Trophoblast cell (in vitro differentiated cells and primary cell): Measurements from ENCODE around the gene YBEY.

Experiments used
- DNase-seq, 2 donors: peaks; one replicate each; pipeline ENCODE4 v3.0.0-alpha.2; 2016
- H2AFZ ChIP-seq: 2 replicates; pipeline ENCODE4 v1.6.1; 2013; ENCODE audit warnings: low read length, moderate library complexity, mild to moderate bottlenecking; ENCODE audit not compliant: insufficient read depth, poor library complexity
- H2AK5ac ChIP-seq: 2 replicates; pipeline ENCODE4 v1.6.1; 2013; ENCODE audit warnings: mild to moderate bottlenecking, low read length
- H2BK120ac ChIP-seq: 2 replicates; pipeline ENCODE4 v1.6.1; 2013; ENCODE audit warnings: low read length, mild to moderate bottlenecking, moderate library complexity; ENCODE audit not compliant: insufficient read depth, poor library complexity
- H2BK12ac ChIP-seq: 2 replicates; pipeline ENCODE4 v1.6.1; 2013; ENCODE audit warnings: mild to moderate bottlenecking, low read length, moderate library complexity
- H2BK5ac ChIP-seq: 2 replicates; pipeline ENCODE4 v1.6.1; 2013; ENCODE audit warnings: low read length, low read depth, moderate library complexity, mild to moderate bottlenecking; ENCODE audit not compliant: poor library complexity
- H3K14ac ChIP-seq: 2 replicates; pipeline ENCODE4 v1.6.1; 2013; ENCODE audit warnings: mild to moderate bottlenecking, low read length
- H3K18ac ChIP-seq: 2 replicates; pipeline ENCODE4 v1.6.1; 2013; ENCODE audit warnings: mild to moderate bottlenecking, low read length
- H3K23ac ChIP-seq: 2 replicates; pipeline ENCODE4 v1.6.1; 2013; ENCODE audit warnings: low read length
- H3K27ac ChIP-seq: 2 replicates; pipeline ENCODE4 v1.5.1; 2013; ENCODE audit warnings: low read depth, mild to moderate bottlenecking, inconsistent platforms, low read length, moderate library complexity
- H3K27me3 ChIP-seq: 2 replicates; pipeline ENCODE4 v1.6.1; 2013; ENCODE audit warnings: inconsistent platforms, mild to moderate bottlenecking, low read length, moderate library complexity; ENCODE audit not compliant: insufficient read depth
- H3K36me3 ChIP-seq, 2 experiments: 1 replicate in 1 of 2; 2 replicates in 1 of 2; pipeline ENCODE4 v1.6.1; 2013; ENCODE audit warnings: low read length in 2 of 2, mild to moderate bottlenecking in 2 of 2, moderate library complexity in 1 of 2; ENCODE audit not compliant: insufficient read depth in 2 of 2, control insufficient read depth in 1 of 2
- H3K4ac ChIP-seq: 2 replicates; pipeline ENCODE4 v1.6.1; 2013; ENCODE audit warnings: low read depth, mild to moderate bottlenecking, low read length, moderate library complexity
- H3K4me1 ChIP-seq, 2 experiments: 1 replicate in 1 of 2; 2 replicates in 1 of 2; pipeline ENCODE4 v1.6.1; 2013; ENCODE audit warnings: low read length in 2 of 2, mild to moderate bottlenecking in 2 of 2, moderate library complexity in 1 of 2; ENCODE audit not compliant: insufficient read depth in 2 of 2, control insufficient read depth in 1 of 2
- H3K4me2 ChIP-seq: 2 replicates; pipeline ENCODE4 v1.6.1; 2013; ENCODE audit warnings: inconsistent platforms, mild to moderate bottlenecking, low read length, moderate library complexity
- H3K4me3 ChIP-seq: 2 replicates; pipeline ENCODE4 v1.5.1; 2013; ENCODE audit warnings: mild to moderate bottlenecking, low read depth, low read length, inconsistent platforms
- H3K79me1 ChIP-seq: one replicate; pipeline ENCODE4 v1.6.1; 2013; ENCODE audit warnings: low read length
- H3K79me2 ChIP-seq: 2 replicates; pipeline ENCODE4 v1.6.1; 2013; ENCODE audit warnings: low read length, mild to moderate bottlenecking; ENCODE audit not compliant: control insufficient read depth, insufficient read depth, poor library complexity
- H3K9ac ChIP-seq: 2 replicates; pipeline ENCODE4 v1.6.1; 2013; ENCODE audit warnings: mild to moderate bottlenecking, low read length
- H3K9me3 ChIP-seq: 2 replicates; pipeline ENCODE4 v1.6.1; 2013; ENCODE audit warnings: low read depth, mild to moderate bottlenecking, control low read depth, inconsistent platforms, low read length; ENCODE audit not compliant: insufficient read depth
- H4K12ac ChIP-seq: 2 replicates; pipeline ENCODE4 v1.6.1; 2013; ENCODE audit warnings: low read depth, mild to moderate bottlenecking, low read length, moderate library complexity
- H4K8ac ChIP-seq: 2 replicates; pipeline ENCODE4 v1.6.1; 2013; ENCODE audit warnings: low read depth, mild to moderate bottlenecking, low read length, moderate library complexity
- H4K91ac ChIP-seq: one replicate; pipeline ENCODE4 v1.6.1; 2013; ENCODE audit warnings: low read depth, mild to moderate bottlenecking, low read length, moderate library complexity
- WGBS: extraction: QIAGEN DNeasy Blood & Tissue Kit; methylation state at CpG from one replicate; pipeline ENCODE4 v1.1.7; 2013; ENCODE audit warnings: missing lambda C conversion rate; ENCODE audit not compliant: insufficient read length, insufficient coverage; ENCODE audit errors: extremely low coverage; 5-methylcytosine and 5-hydroxymethylcytosine counted together

Gene YBEY

DNA sequence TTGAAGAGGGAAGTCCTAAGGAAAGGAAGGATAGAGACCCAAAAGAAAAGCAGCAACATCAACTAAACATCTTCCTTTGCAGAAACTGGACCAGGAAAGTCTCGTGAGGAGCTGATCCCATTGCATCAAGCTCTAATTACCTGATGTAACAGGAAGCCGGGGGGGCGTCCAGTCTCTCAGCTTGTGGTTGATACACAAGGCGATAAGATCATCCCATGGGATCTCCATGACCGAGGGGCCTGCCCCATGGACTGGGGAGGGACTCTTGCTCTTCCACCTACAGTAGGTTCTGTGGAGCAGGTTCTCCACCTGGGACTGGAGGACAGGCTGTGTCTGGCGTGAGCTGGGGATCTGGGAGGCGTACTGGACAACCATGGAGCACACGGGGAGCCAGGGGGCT, 42.8 kb upstream of the YBEY start:
- H4K8ac ChIP-seq = no peak overlapping the region
- H2AFZ ChIP-seq = no peak overlapping the region
- no peak overlapping the region for H2BK120ac ChIP-seq
- H3K9ac ChIP-seq = no peak overlapping the region
- no peak overlapping the region for H4K91ac ChIP-seq
- no peak overlapping the region for H4K12ac ChIP-seq
- H3K4me3 ChIP-seq = no peak overlapping the region
- no peak for DNase-seq
- no peaks in the 10 kb centered on the region for H3K4me1 ChIP-seq
- H3K23ac ChIP-seq = no peak overlapping the region
- WGBS = no CpG with 5 or more reads among the region's 8 CpGs
- no peak overlapping the region for H2AK5ac ChIP-seq
- no peak overlapping the region for H3K4me2 ChIP-seq
- H3K79me2 ChIP-seq = no peaks in the 10 kb centered on the region
- H3K27me3 ChIP-seq = no peaks in the 10 kb centered on the region
- H3K4ac ChIP-seq = no peak overlapping the region
- no peak overlapping the region for H3K27ac ChIP-seq
- H3K36me3 ChIP-seq = peaks cover 53 to 71% of the 10 kb centered on the region in 2 experiments
- H3K18ac ChIP-seq = no peak overlapping the region
- peaks cover 3% of the 10 kb centered on the region for H3K9me3 ChIP-seq
- no peak overlapping the region for H3K14ac ChIP-seq
- H3K79me1 ChIP-seq = no peaks in the 10 kb centered on the region
- no peak overlapping the region for H2BK12ac ChIP-seq
- H2BK5ac ChIP-seq = no peak overlapping the region

DNA sequence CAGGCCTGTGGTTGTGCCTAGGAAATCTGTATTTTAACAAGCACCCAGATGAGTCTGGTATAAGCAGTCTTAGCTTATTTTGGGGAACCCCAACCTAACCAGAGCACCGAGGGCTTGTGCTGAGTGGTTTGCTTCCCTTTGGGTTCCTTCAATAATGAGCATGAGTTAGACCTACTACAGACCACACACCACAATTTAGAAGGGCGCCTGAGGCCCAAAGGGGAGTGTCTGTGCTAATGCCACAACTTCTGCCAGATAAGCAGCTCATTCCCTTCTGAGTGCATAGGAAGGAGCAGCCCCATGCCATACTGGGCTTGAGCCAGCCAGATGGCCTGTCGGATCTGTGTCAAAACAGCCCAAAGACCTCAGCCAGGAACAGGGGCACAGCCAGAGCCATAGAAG, 42.2 kb upstream of the YBEY start:
- no CpG with 5 or more reads among the region's 3 CpGs for WGBS
- H2BK12ac ChIP-seq = no peak overlapping the region

DNA sequence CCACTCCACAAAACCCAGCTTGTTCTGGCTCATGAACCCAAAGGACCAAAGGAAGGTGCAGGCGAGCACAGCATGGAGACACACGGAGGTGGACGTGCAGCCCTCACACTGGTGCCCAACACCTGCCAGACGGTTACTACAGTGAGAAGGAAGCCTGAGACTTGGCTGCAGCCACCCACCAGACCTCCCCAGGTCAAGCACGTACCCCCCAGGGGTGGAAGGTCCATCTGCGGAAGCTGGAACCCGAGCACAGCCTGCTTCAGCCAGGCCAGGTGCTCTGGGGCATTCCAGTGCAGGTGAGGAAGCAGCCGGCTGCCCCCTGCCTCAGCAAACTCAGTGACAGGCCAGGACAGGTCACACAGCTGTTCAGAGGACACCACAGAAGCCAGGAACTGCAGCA, 41.5 kb upstream of the YBEY start:
- no peak overlapping the region for H2BK5ac ChIP-seq
- no peaks in the 10 kb centered on the region for H3K79me1 ChIP-seq
- H2BK120ac ChIP-seq = no peak overlapping the region
- H3K27ac ChIP-seq = no peak overlapping the region
- H2AK5ac ChIP-seq = no peak overlapping the region
- no peak overlapping the region for H2AFZ ChIP-seq
- H4K12ac ChIP-seq = no peak overlapping the region
- no CpG with 5 or more reads among the region's 8 CpGs for WGBS
- no peak overlapping the region for H4K8ac ChIP-seq
- no peak overlapping the region for H3K4ac ChIP-seq
- H3K4me3 ChIP-seq = no peak overlapping the region
- no peak overlapping the region for H3K4me2 ChIP-seq
- H3K9ac ChIP-seq = no peak overlapping the region
- peaks cover 3% of the 10 kb centered on the region for H3K9me3 ChIP-seq
- H2BK12ac ChIP-seq = no peak overlapping the region
- H3K79me2 ChIP-seq = no peaks in the 10 kb centered on the region
- DNase-seq = no peak
- no peak overlapping the region for H3K18ac ChIP-seq
- H3K4me1 ChIP-seq = no peaks in the 10 kb centered on the region
- no peak overlapping the region for H4K91ac ChIP-seq
- peaks cover 53 to 71% of the 10 kb centered on the region in 2 experiments for H3K36me3 ChIP-seq
- H3K27me3 ChIP-seq = no peaks in the 10 kb centered on the region
- H3K23ac ChIP-seq = no peak overlapping the region
- H3K14ac ChIP-seq = no peak overlapping the region

More for the DNA sequence above, 42.2 kb upstream of the YBEY start:
- Histone ChIP-seq H2AFZ (no peak overlapping the region), H2BK120ac (no peak overlapping the region), H3K79me1 (no peaks in the 10 kb centered on the region), H3K23ac (no peak overlapping the region), H3K18ac (no peak overlapping the region), H3K4ac (no peak overlapping the region), H2AK5ac (no peak overlapping the region), H4K8ac (no peak overlapping the region), H4K12ac (no peak overlapping the region), H3K9ac (no peak overlapping the region), H3K9me3 (peaks cover 3% of the 10 kb centered on the region), H3K4me3 (no peak overlapping the region), H3K27ac (no peak overlapping the region), H2BK5ac (no peak overlapping the region), H3K4me2 (no peak overlapping the region), H3K27me3 (no peaks in the 10 kb centered on the region), H3K36me3 (peaks cover 51 to 71% of the 10 kb centered on the region in 2 experiments), H4K91ac (no peak overlapping the region), H3K4me1 (no peaks in the 10 kb centered on the region), H3K14ac (no peak overlapping the region), H3K79me2 (no peaks in the 10 kb centered on the region)
- DNase-seq = no peak

DNA sequence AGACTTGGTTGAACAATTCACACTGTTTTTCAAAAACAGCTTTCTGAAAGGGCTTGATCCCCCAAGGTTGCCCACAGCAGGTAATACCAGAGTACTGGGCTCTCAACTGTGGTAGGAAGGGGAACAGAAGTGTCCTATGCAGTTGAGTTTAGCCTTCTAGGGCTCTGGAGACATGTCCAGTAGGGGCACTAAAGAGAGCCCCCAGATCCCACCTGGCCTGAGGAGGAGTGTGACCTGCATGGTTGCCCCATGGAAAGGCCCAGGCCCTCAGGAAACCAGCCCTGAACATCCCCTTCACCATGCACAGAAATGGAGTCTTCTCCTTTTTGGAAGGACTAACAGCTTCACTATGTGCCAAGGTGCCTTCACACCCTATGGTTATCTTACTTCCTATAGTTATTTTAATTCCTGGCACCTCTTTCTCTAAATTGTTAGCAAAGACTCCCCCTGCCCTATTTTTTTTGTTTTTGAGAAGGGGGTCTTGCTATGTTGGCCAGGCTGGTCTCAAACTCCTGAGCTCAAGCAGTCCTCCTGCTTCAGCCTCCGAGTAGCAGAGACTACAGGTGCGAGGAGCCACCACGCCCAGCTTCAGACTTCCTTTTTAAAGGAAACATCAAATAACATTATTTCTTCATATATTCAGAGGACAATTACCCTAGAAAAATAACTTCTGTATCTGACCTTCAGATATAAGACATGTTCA, 40.8 kb upstream of the YBEY start:
- Histone ChIP-seq H4K8ac (no peak overlapping the region), H3K79me1 (no peaks in the 10 kb centered on the region), H3K9me3 (peaks cover 3% of the 10 kb centered on the region), H3K9ac (no peak overlapping the region), H3K4me3 (no peak overlapping the region), H2BK5ac (no peak overlapping the region), H3K4me2 (no peak overlapping the region), H3K79me2 (no peaks in the 10 kb centered on the region), H3K23ac (no peak overlapping the region), H3K14ac (no peak overlapping the region), H4K12ac (no peak overlapping the region), H2AK5ac (no peak overlapping the region), H2BK120ac (no peak overlapping the region), H3K4ac (no peak overlapping the region), H3K27ac (no peak overlapping the region), H2BK12ac (no peak overlapping the region), H2AFZ (no peak overlapping the region), H3K4me1 (no peaks in the 10 kb centered on the region), H3K27me3 (no peaks in the 10 kb centered on the region), H3K18ac (no peak overlapping the region), H4K91ac (no peak overlapping the region), H3K36me3 (peaks cover 51 to 69% of the 10 kb centered on the region in 2 experiments)
- DNase-seq = no peak
- WGBS = no CpG with 5 or more reads among the region's 3 CpGs
